ENCODE measurements around the gene TMEM14B. TPM values are rescaled to one million over a fixed set of nuclear protein-coding genes. Genes with fewer than 3 reads are reported as not detected.

TMEM14B gene
- total and polyA plus RNA-seq, 5 donors from 2014 or later = 48.8 to 219 (median 206) TPM

DNA sequence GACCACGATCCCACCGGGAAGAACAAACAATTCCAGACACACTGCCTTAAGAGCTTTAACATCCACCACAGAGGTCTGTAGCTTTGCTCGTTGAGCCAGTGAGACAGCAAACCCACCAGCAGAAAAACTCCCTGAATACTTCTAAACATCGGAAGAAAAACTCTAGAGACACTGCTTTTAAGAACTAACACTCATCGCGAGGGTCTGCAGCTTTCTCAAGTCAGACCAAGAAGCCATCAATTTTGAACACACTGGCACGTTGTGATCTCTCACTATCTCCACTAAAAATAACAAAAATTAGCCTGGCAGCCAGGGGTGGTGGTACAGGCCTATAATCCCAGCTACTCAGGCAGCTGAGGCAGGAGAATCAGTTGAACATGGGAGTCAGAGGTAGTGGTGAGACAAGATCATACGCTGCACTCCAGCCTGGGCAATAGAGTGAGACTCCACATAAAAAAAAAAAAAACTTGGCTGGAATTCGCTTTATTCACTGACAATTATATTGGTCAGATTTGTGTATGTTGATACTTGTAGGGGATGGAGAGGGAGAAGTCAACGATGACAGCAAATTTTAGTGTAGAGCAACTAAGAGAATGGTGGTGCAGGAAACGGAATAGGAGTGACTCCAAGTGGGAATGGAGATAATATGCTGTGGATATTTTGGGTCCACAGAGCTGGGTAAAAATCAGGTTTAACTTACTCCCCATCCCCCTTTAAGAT is 25.6 kb upstream of the TMEM14B start:
- Histone ChIP-seq H3K9me3 (ENCODE audit: control insufficient read depth in 2 of 2, low read length in 2 of 2) (no peaks in the 10 kb centered on the region), H3K4me3 (ENCODE audit: low read depth, low read length) (peak overlapping the region; percentile 83), H3K27ac (ENCODE audit: insufficient read depth, low read length, poor library complexity, severe bottlenecking) (peak overlapping the region; percentile 76), H3K27me3 (ENCODE audit: control insufficient read depth, insufficient read depth, low read length) (no peaks in the 10 kb centered on the region), H3K36me3 (ENCODE audit: control insufficient read depth, insufficient read depth, low read length) (peaks cover 5% of the 10 kb centered on the region), H3K4me1 (ENCODE audit: control insufficient read depth, insufficient read depth, low read length, poor library complexity, severe bottlenecking) (peaks cover 27% of the 10 kb centered on the region)
- Mint-ChIP-seq H3K27me3 (no peaks in the 10 kb centered on the region), H3K9me3 (peaks cover 0 to 9% (median 0%) of the 10 kb centered on the region in 7 donors), H3K27ac (peak overlapping the region; percentile 93 to 99 (median 94)), H3K36me3 (no peaks in the 10 kb centered on the region), H3K4me3 (peak overlapping the region; percentile 93 to 99 (median 94)), H3K4me1 (peaks cover 14 to 60% (median 43%) of the 10 kb centered on the region in 4 donors)
- ATAC-seq (ENCODE audit: low read depth in 2 of 2) (no peak), DNase-seq (peak in 1 of 3 donors; percentile 4)

DNA sequence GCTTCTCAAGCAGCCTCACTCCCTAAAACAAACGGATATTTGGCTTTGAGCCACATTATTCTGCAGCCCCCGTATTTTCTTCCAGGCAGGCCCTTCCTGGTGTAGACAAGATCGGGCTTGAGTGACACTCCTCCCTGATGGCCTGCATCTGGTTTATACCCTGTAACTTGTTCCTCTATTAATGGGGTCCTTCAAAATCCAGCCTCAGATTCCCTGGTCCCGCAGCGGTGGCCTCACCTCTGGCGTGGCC is 25.1 kb upstream of the TMEM14B start:
- peaks cover 27% of the 10 kb centered on the region for H3K4me1 ChIP-seq (ENCODE audit: control insufficient read depth, insufficient read depth, low read length, poor library complexity, severe bottlenecking)
- H3K4me3 Mint-ChIP-seq = peak overlapping the region; percentile 93 to 99 (median 94)
- no peaks in the 10 kb centered on the region for H3K27me3 Mint-ChIP-seq
- DNase-seq = peak in 1 of 3 donors; percentile 2
- peaks cover 5% of the 10 kb centered on the region for H3K36me3 ChIP-seq (ENCODE audit: control insufficient read depth, insufficient read depth, low read length)
- no peak for ATAC-seq (ENCODE audit: low read depth in 2 of 2)
- peak overlapping the region; percentile 93 to 99 (median 94) for H3K27ac Mint-ChIP-seq
- peaks cover 0 to 9% (median 2%) of the 10 kb centered on the region in 7 donors for H3K9me3 Mint-ChIP-seq
- H3K4me1 Mint-ChIP-seq = peaks cover 14 to 62% (median 44%) of the 10 kb centered on the region in 4 donors
- H3K27me3 ChIP-seq (ENCODE audit: control insufficient read depth, insufficient read depth, low read length) = no peaks in the 10 kb centered on the region
- peak overlapping the region; percentile 76 for H3K27ac ChIP-seq (ENCODE audit: insufficient read depth, low read length, poor library complexity, severe bottlenecking)
- H3K9me3 ChIP-seq (ENCODE audit: control insufficient read depth in 2 of 2, low read length in 2 of 2) = no peaks in the 10 kb centered on the region
- peak overlapping the region; percentile 83 for H3K4me3 ChIP-seq (ENCODE audit: low read depth, low read length)
- H3K36me3 Mint-ChIP-seq = no peaks in the 10 kb centered on the region

DNA sequence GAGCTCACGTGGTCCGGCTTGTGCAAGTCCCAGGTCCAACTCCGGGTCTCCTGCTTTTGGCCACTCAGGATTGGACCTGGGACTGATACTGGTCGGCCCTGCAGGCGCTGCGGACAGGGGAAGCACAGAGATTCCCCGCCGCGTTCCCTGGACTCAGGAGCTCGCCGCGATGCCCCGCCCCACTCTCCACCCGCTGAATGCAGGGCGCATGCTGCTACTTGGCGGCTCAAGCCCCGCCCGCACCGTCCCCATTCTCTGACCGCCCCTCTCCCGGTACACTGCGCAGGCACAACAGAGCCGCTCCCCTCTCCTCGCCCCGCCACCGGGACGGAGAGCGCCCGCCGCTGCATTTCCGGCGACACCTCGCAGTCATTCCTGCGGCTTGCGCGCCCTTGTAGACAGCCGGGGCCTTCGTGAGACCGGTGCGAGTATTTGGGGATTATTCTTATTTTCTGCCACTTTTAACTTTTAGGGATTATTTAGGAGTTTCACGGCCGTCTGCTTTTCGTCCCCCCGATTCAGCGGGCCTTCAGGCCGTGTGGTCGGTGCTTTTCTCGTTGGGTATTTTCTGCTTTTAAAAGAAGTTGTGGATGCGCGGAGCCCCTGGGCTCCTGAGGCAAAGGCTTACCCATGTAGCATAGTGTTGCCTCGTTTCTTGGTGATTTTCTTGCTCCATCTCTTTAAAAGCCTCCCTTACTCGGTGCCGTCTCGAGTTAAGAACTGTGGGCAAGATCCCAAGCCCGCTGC is 24.6 kb upstream of the TMEM14B start, which contains the start of gene TMEM14C:
TMEM14C (plus strand) TSS at position 251 of the 747 bp plus-strand sequence. CDS start 1,544 bp downstream, outside the sequence.
- peaks cover 2% of the 10 kb centered on the region for H3K36me3 Mint-ChIP-seq
- peak within 1 kb of the TSS; percentile 93 to 99 (median 94) for H3K4me3 Mint-ChIP-seq
- peak within 1 kb of the TSS; percentile 93 to 99 (median 94) for H3K27ac Mint-ChIP-seq
- Histone ChIP-seq H3K9me3 (ENCODE audit: control insufficient read depth in 2 of 2, low read length in 2 of 2) (no peaks in the 10 kb centered on the region), H3K27me3 (ENCODE audit: control insufficient read depth, insufficient read depth, low read length) (no peaks in the 10 kb centered on the region), H3K4me1 (ENCODE audit: control insufficient read depth, insufficient read depth, low read length, poor library complexity, severe bottlenecking) (peaks cover 27% of the 10 kb centered on the region), H3K27ac (ENCODE audit: insufficient read depth, low read length, poor library complexity, severe bottlenecking) (peak within 1 kb of the TSS; percentile 76), H3K36me3 (ENCODE audit: control insufficient read depth, insufficient read depth, low read length) (peaks cover 5% of the 10 kb centered on the region), H3K4me3 (ENCODE audit: low read depth, low read length) (peak within 1 kb of the TSS; percentile 83)
- ATAC-seq (ENCODE audit: low read depth in 2 of 2) (peak; percentile 71 to 76), DNase-seq (peak; percentile 57 to 88 (median 75))
- H3K9me3 Mint-ChIP-seq = peaks cover 0 to 9% (median 2%) of the 10 kb centered on the region in 7 donors
- H3K27me3 Mint-ChIP-seq = no peaks in the 10 kb centered on the region
- peaks cover 16 to 65% (median 47%) of the 10 kb centered on the region in 4 donors for H3K4me1 Mint-ChIP-seq

DNA sequence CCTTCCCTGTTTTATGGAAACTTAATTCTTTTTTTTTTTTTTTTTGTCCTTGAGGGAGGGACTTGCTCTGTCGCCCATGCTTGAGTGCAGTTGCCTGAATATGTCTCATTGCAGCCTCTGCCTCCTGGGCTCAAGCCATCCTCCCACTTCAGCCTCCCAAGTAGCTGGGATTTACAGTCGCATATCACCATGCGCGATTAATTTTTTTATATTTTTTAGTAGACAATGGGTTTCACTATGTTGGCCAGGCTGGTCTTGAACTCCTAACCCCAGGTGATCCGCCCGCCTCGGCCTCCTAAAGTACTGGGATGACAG is 24.1 kb upstream of the TMEM14B start:
- H3K36me3 ChIP-seq (ENCODE audit: control insufficient read depth, insufficient read depth, low read length) = peaks cover 9% of the 10 kb centered on the region
- H3K4me1 ChIP-seq (ENCODE audit: control insufficient read depth, insufficient read depth, low read length, poor library complexity, severe bottlenecking) = peaks cover 27% of the 10 kb centered on the region
- H3K4me3 ChIP-seq (ENCODE audit: low read depth, low read length) = peak overlapping the region; percentile 83
- DNase-seq (no peak), ATAC-seq (ENCODE audit: low read depth in 2 of 2) (no peak)
- peaks cover 19 to 65% (median 49%) of the 10 kb centered on the region in 4 donors for H3K4me1 Mint-ChIP-seq
- peak overlapping the region; percentile 76 for H3K27ac ChIP-seq (ENCODE audit: insufficient read depth, low read length, poor library complexity, severe bottlenecking)
- peaks cover 6% of the 10 kb centered on the region for H3K36me3 Mint-ChIP-seq
- no peaks in the 10 kb centered on the region for H3K9me3 ChIP-seq (ENCODE audit: control insufficient read depth in 2 of 2, low read length in 2 of 2)
- H3K4me3 Mint-ChIP-seq = peak overlapping the region; percentile 93 to 99 (median 94)
- no peaks in the 10 kb centered on the region for H3K27me3 Mint-ChIP-seq
- no peaks in the 10 kb centered on the region for H3K27me3 ChIP-seq (ENCODE audit: control insufficient read depth, insufficient read depth, low read length)
- H3K9me3 Mint-ChIP-seq = peaks cover 0 to 9% (median 2%) of the 10 kb centered on the region in 7 donors
- peak overlapping the region; percentile 93 to 99 (median 94) for H3K27ac Mint-ChIP-seq

DNA sequence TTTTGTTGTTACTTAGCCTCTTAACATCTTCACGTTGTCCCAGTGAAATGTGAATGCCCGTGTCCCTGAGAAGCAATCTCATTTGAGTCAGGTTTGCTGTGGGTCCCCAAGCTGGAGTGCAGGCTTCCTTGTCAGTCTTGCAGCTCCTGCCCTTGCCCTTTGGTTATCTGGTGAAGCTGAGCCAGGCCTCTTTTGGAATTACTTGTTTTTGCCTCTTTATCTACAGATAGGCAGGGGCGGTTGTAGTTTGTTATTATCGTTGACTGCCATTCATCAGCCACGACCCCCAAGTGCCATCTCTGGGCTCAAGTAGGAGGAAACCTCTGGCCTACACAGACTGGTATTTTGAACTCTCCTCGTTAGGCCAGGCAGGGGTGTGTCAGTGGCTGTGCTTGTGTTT is 22.6 kb upstream of the TMEM14B start:
- Histone ChIP-seq H3K4me3 (ENCODE audit: low read depth, low read length) (no peak overlapping the region), H3K4me1 (ENCODE audit: control insufficient read depth, insufficient read depth, low read length, poor library complexity, severe bottlenecking) (peaks cover 22% of the 10 kb centered on the region), H3K27ac (ENCODE audit: insufficient read depth, low read length, poor library complexity, severe bottlenecking) (no peak overlapping the region), H3K9me3 (ENCODE audit: control insufficient read depth in 2 of 2, low read length in 2 of 2) (no peaks in the 10 kb centered on the region), H3K27me3 (ENCODE audit: control insufficient read depth, insufficient read depth, low read length) (no peaks in the 10 kb centered on the region), H3K36me3 (ENCODE audit: control insufficient read depth, insufficient read depth, low read length) (peaks cover 9% of the 10 kb centered on the region)
- H3K4me1 Mint-ChIP-seq = peaks cover 16 to 58% (median 42%) of the 10 kb centered on the region in 4 donors
- ATAC-seq (ENCODE audit: low read depth in 2 of 2) (no peak), DNase-seq (no peak)
- H3K9me3 Mint-ChIP-seq = peaks cover 0 to 9% (median 0%) of the 10 kb centered on the region in 7 donors
- H3K27ac Mint-ChIP-seq = peak overlapping the region in 2 of 3 donors; percentile 35 to 69
- peaks cover 6% of the 10 kb centered on the region for H3K36me3 Mint-ChIP-seq
- H3K27me3 Mint-ChIP-seq = no peaks in the 10 kb centered on the region
- peak overlapping the region; percentile 57 to 93 (median 75) for H3K4me3 Mint-ChIP-seq

DNA sequence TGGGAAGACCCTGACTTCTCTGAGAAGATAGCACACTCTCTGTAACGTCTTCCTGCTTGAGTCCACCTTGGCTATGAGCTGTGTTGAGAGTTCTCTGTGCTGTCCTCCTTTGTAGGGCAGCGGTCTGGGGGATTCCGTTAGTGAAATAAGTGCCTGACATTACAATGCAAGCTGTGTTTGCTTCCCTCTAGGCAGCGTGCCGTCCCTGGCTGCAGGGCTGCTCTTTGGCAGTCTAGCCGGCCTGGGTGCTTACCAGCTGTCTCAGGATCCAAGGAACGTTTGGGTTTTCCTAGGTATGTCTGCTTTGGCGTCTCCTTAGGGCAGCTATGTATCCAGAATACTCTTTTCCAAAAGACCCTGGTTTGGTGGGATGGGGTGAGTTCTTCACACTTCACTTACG is 21.9 kb upstream of the TMEM14B start:
- no peak overlapping the region for H3K27ac ChIP-seq (ENCODE audit: insufficient read depth, low read length, poor library complexity, severe bottlenecking)
- ATAC-seq (ENCODE audit: low read depth in 2 of 2) (no peak), DNase-seq (no peak)
- peaks cover 16 to 58% (median 44%) of the 10 kb centered on the region in 4 donors for H3K4me1 Mint-ChIP-seq
- H3K36me3 Mint-ChIP-seq = peaks cover 13% of the 10 kb centered on the region
- H3K9me3 Mint-ChIP-seq = peaks cover 0 to 9% (median 0%) of the 10 kb centered on the region in 7 donors
- no peaks in the 10 kb centered on the region for H3K9me3 ChIP-seq (ENCODE audit: control insufficient read depth in 2 of 2, low read length in 2 of 2)
- H3K27me3 Mint-ChIP-seq = no peaks in the 10 kb centered on the region
- H3K4me3 ChIP-seq (ENCODE audit: low read depth, low read length) = no peak overlapping the region
- peaks cover 15% of the 10 kb centered on the region for H3K36me3 ChIP-seq (ENCODE audit: control insufficient read depth, insufficient read depth, low read length)
- H3K27ac Mint-ChIP-seq = peak overlapping the region; percentile 26 to 69 (median 35)
- H3K4me3 Mint-ChIP-seq = peak overlapping the region; percentile 57 to 93 (median 67)
- no peaks in the 10 kb centered on the region for H3K27me3 ChIP-seq (ENCODE audit: control insufficient read depth, insufficient read depth, low read length)
- H3K4me1 ChIP-seq (ENCODE audit: control insufficient read depth, insufficient read depth, low read length, poor library complexity, severe bottlenecking) = peaks cover 19% of the 10 kb centered on the region

DNA sequence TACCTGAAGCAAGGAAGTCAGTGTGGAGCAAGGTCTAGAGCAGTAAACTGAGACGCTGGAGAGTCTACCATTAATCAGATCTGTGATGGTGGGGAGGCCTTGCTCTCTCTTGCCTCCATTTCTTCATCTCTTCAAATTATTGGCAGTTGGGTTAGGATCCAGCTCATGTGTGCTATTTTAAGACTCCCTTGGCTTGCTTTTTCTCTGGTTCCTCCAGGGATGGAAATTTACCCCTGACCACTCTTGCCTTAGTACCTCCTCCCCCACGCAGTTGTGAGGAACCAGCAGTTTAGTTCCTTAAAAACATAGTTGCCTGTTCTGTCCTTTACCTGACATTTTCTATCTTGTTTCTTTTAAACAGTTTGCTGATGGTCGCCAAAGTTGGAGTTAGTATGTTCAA is 17.4 kb upstream of the TMEM14B start:
- Histone ChIP-seq H3K36me3 (ENCODE audit: control insufficient read depth, insufficient read depth, low read length) (peaks cover 16% of the 10 kb centered on the region), H3K27me3 (ENCODE audit: control insufficient read depth, insufficient read depth, low read length) (no peaks in the 10 kb centered on the region), H3K27ac (ENCODE audit: insufficient read depth, low read length, poor library complexity, severe bottlenecking) (no peak overlapping the region), H3K4me1 (ENCODE audit: control insufficient read depth, insufficient read depth, low read length, poor library complexity, severe bottlenecking) (no peaks in the 10 kb centered on the region), H3K9me3 (ENCODE audit: control insufficient read depth in 2 of 2, low read length in 2 of 2) (no peaks in the 10 kb centered on the region), H3K4me3 (ENCODE audit: low read depth, low read length) (no peak overlapping the region)
- peaks cover 8 to 19% (median 14%) of the 10 kb centered on the region in 4 donors for H3K4me1 Mint-ChIP-seq
- DNase-seq (no peak), ATAC-seq (ENCODE audit: low read depth in 2 of 2) (no peak)
- no peak overlapping the region for H3K4me3 Mint-ChIP-seq
- no peaks in the 10 kb centered on the region for H3K27me3 Mint-ChIP-seq
- no peak overlapping the region for H3K27ac Mint-ChIP-seq
- peaks cover 0 to 2% (median 0%) of the 10 kb centered on the region in 7 donors for H3K9me3 Mint-ChIP-seq
- H3K36me3 Mint-ChIP-seq = peaks cover 28% of the 10 kb centered on the region

All from CD4-positive, CD25-positive, alpha-beta regulatory T cell (primary cell).